HG03439 (cell line): ENCODE data around the gene CRISP1.
"Not testable (repeated sequence)": the region's sequence is repeated elsewhere in the genome, so short reads cannot be mapped to it uniquely, and the experiment has no call there.

ENCODE experiments used
- ATAC-seq: cut with Tn5 transposase; IDR thresholded peaks from one replicate; pipeline ENCODE4 v1.9.1; 2021; ENCODE audit warnings: mild to moderate bottlenecking, moderate library complexity; ENCODE audit not compliant: unreplicated experiment

The CRISP1 gene

DNA sequence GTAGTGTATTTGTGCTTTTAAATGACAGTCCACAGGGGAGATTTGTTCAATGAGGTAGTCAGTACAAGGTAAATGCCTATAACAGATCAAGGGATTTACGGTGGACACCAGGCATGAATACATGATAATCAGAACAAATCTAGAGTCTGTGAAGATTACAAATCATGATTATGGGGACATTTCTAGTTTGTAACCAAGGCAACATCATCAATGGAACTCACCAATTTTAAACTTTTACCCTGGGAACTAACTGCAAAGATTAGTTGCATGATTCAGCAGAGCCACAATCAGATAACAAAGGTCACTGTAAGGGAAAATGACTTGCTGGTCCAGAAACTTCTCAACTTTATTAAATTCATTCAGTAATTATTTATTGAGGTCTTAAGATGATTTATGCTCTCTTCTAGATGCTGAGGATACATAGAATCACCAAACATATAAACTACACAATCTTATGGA lies at the start of gene CRISP1:
Gene CRISP1, minus strand, starts transcription at position 51 of the 459 bp plus-strand sequence. CDS start 9,135 bp downstream, outside the sequence.
- no peak for ATAC-seq

- no peak for ATAC-seq
These were observed 48.7 kb upstream of the CRISP1 start for GRCh38 chr6:49915035-49915434.

DNA sequence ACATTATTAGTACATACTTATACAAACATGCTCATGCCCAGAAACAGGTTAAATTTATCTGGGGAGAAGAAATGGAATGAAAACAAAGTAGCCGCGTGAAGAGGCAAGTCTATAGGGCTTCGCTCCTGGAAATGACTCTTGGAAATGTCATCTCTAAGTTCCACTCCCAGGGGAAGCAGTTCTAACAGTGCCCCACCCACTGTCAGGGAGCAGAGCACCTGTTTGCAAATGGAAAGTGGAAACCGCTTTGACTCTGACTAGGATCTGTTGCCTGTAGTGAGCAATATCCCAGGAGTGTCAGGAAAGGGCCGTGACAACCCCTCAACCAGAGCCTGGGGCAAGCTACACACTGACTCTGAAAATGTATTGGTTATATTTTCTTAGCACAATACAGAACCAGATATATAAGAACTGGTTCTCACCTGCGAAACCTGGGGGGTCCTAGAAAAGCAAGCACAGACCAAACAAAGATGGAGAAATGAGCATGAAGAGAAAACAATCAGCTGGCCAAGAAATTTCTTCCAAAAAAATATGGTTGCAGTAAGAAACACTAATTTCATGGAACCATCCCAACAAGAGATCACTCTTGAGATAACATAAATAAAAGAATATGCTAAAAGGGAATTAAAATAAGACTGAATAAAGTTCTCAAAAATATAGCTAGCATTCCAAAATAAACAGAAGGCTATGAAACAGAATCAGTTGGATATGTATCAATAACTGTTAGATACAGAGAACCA lies 47.5 kb upstream of the CRISP1 start:
- no peak for ATAC-seq

DNA sequence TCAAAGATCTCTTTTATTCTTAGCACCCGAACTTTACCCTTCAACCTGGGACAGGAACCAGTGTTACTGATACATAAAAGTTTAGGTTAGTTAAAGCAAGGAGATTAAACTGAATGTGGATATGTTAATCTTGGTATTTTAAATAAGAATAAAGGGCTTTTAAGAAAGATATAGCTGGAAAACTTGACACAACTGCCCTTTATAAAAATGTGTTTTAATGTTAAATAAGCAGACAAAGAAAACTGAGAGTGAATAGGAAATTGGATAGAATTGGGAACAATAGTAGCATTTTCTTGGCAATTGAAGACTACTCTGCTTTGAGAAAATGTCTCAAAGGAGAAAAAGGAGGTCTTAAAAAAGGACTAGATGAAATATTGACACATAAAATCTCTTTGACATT lies 45.9 kb upstream of the CRISP1 start:
- ATAC-seq, result no peak

DNA sequence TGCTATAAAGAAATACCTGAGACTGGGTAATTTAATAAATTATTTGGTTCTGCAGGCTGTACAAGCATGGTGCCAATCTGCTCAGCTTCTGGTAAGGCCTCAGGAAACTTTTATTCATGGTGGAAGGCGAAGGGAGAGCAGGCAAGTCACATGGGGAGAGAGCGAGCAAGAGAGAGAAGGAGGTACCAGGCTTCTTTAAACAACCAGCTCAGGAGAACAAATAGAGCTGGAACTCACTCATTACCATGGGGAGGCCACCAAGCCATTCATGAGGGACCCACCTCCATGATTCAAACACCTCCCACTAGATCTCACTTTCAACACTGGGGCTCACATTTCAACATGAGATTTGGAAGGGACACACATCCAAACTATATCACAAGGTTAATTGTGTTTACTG lies 44.9 kb upstream of the CRISP1 start:
- ATAC-seq, result no peak

DNA sequence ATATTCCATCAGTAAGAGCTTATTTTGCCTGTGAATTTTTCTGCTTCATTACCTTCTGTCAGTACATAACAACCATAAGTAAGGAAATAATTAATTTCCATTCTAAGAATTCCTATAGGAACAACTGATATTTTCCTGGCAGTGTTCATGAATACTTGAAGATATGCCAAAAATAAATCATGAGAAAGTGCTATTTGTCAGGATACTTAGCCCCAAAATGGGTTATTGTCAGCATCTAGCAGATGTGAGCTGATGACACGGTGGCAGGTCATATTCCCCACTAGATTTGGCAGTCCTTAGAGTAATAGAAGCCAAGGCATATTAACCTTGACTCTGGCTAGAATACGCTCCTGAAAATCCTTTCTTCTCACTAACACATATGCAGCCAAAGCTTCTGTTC lies 43.2 kb upstream of the CRISP1 start:
- no peak for ATAC-seq

GRCh38 chr6:49906526-49906925 lies 40.2 kb upstream of the CRISP1 start:
- no peak for ATAC-seq

- ATAC-seq, result no peak
These were observed 39.0 kb upstream of the CRISP1 start for GRCh38 chr6:49905296-49905695.

- ATAC-seq, result no peak
These were observed 36.5 kb upstream of the CRISP1 start for GRCh38 chr6:49902856-49903255.

DNA sequence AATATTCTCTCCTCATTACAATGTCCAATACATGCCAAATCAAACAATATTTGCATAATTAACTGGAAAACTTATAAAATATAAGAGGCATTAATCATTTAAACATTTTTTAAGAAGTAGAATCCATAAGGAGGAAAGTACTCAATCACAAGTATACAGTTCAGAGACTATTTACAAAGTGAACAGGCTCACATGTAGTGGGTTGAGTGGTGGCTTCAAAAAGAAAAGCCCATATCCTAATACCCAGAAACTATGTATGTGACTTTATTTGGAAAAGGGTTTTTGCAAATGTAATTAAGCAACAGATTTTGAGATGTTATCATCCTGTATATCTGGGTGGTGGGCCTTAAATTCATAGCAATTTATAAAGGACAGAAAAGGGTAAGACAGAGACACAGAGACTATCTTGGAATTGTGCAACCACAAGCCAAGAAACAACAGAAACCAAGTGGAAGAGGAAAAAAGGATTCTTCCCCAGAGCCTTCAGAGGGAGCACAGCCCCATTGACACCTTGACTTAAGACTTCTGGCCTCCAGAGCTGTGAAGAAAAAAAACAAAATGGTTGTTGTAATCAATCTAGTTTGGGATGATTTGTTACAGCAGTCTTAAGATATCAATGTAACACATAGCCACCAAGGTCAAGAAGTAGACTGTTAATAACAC lies 32.7 kb upstream of the CRISP1 start:
- ATAC-seq, result no peak

- ATAC-seq, result not testable (repeated sequence)
These were observed 29.2 kb upstream of the CRISP1 start for GRCh38 chr6:49895553-49895952.

GRCh38 chr6:49892280-49892679 lies 25.9 kb upstream of the CRISP1 start:
- no peak for ATAC-seq

DNA sequence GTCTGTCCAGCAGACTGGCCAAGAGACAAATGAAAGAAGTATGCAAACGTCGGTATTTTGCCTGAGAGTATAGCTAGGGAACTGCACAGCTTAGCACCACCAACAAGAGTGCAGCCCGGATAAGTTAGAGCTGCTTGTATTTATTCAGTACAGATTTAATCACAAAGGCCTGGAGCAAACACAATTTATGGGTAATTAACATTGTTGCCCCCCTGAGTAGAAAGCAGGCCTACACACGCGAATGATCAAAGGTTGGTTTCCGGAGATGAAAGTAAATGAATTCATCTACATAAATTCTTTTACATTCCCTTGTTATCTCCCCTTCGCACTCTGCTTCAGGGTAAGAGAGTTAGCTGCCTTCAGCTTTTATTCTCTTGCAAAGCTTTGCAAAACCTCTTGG lies 24.7 kb upstream of the CRISP1 start:
- no peak for ATAC-seq

GRCh38 chr6:49888742-49889431 lies 22.6 kb upstream of the CRISP1 start:
- no peak for ATAC-seq

- ATAC-seq, result no peak
These were observed 2.7 kb upstream of the CRISP1 start for GRCh38 chr6:49868951-49869529.

GRCh38 chr6:49856282-49856681 lies 10.1 kb downstream of the CRISP1 start:
- no peak for ATAC-seq

GRCh38 chr6:49855221-49855620 lies 11.1 kb downstream of the CRISP1 start:
- no peak for ATAC-seq

GRCh38 chr6:49852975-49853374 lies 13.4 kb downstream of the CRISP1 start:
- ATAC-seq, result no peak

DNA sequence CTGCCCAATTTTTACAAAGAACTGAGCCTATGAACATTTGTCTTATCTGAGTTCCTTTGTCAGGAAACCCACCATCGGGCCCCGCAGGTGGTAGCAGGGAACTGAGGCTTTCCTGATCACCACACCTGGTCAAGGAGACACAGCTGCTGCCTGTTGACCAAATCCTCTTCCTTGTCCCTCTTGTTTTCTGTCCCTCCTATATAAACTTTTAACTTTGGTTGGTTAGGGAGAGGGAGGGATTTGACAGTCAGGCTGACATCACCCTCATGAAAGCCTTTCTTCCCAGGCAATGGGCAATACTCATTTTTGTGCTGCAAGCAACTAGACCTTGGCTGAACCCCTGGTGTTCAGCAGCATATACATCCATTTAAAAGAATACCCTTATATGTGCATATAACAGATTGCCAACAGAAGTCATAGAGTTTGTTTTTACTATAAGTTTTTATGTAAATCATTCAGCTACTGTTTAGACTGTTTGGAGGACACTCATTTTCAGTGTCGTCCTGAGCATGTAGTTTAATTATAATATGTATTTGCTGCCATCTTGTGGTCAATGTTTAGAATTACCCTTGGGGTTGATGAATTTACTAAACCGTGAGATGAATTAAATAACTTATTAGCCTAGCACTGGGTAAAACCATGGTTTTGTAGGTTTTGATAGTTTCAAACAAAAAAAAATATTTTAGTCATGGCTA lies 17.0 kb downstream of the CRISP1 start:
- peak; percentile 88 for ATAC-seq

GRCh38 chr6:49847673-49848072 lies 18.7 kb downstream of the CRISP1 start:
- ATAC-seq, result no peak

DNA sequence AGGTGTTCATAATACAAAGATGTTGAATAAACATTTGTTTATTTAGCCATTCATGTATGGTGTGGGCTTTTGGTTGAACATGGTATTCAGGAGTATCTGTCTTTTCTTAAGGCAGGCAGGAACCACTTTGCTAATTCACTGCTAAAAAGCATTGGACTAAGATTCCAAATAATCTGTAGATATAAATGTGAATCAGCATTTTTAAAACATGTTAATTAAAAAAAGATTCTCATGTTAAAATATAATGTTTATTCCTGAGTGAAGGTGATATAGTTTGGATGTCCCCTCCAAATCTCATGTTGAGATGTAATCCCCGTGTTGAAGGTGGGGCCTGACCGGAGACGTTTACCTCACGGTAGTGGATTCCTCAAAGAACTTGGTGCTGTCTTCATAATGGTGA lies 19.3 kb downstream of the CRISP1 start:
- no peak for ATAC-seq
